HepG2 (cell line): Measurements from ENCODE around the gene KATNAL2. TPM values are rescaled to one million over a fixed set of nuclear protein-coding genes. Genes with fewer than 3 reads are reported as not detected.

Experiments used
- ADNP ChIP-seq: sonication (generic); formaldehyde crosslinking; IDR thresholded peaks from 2 replicates; pipeline ENCODE4 v1.4.0; 2020; ENCODE audit warnings: missing genetic modification reagents
- ELF3 ChIP-seq: IDR thresholded peaks from 2 replicates; pipeline ENCODE4 v1.6.1; 2016; ENCODE audit warnings: missing genetic modification reagents, missing compliant biosample characterization
- FLYWCH1 ChIP-seq: sonication (generic); formaldehyde crosslinking; IDR thresholded peaks from 2 replicates; pipeline ENCODE4 v1.8.1; 2023; ENCODE audit warnings: mild to moderate bottlenecking, missing genetic modification reagents
- GATA4 ChIP-seq: sonication (generic); IDR thresholded peaks from 2 replicates; pipeline ENCODE4 v1.6.1; 2016; ENCODE audit warnings: antibody characterized with exemption, low read depth, borderline replicate concordance
- HBP1 ChIP-seq: IDR thresholded peaks from 2 replicates; pipeline ENCODE4 v1.6.1; 2016; ENCODE audit warnings: low read depth, control low read depth
- HIVEP1 ChIP-seq: sonication (generic); formaldehyde crosslinking; IDR thresholded peaks from 2 replicates; pipeline ENCODE4 v1.4.0; 2020; ENCODE audit warnings: mild to moderate bottlenecking, missing genetic modification reagents
- HNF4G ChIP-seq, 2 experiments: sonication (generic) in 1 of 2; formaldehyde crosslinking in 1 of 2; IDR thresholded peaks; 2 replicates each; pipeline versions ENCODE4 v1.4.0 to v1.6.1; 2011 to 2020; ENCODE audit warnings: borderline replicate concordance in 2 of 2, low read depth in 2 of 2, mild to moderate bottlenecking in 2 of 2, low read length in 1 of 2, missing genetic modification reagents in 1 of 2, moderate library complexity in 1 of 2
- HOXD1 ChIP-seq: sonication (generic); formaldehyde crosslinking; IDR thresholded peaks from 2 replicates; pipeline ENCODE4 v1.5.0; 2020; ENCODE audit warnings: missing genetic modification reagents
- KDM1A ChIP-seq: IDR thresholded peaks from 2 replicates; pipeline ENCODE4 v1.6.1; 2016; ENCODE audit warnings: missing compliant biosample characterization
- LCORL ChIP-seq, 2 experiments: fragments of 450-650 bp in 1 of 2; sonication (generic) in 1 of 2; formaldehyde crosslinking in 1 of 2; IDR thresholded peaks; 2 replicates each; pipeline versions ENCODE4 v1.5.0 to v1.6.1; 2017 to 2020; ENCODE audit warnings: antibody characterized with exemption in 1 of 2, missing genetic modification reagents in 1 of 2
- MED8 ChIP-seq: sonication (generic); formaldehyde crosslinking; IDR thresholded peaks from 2 replicates; pipeline ENCODE4 v1.8.1; 2023; ENCODE audit warnings: mild to moderate bottlenecking, missing genetic modification reagents; ENCODE audit not compliant: insufficient replicate concordance
- SKI ChIP-seq: fragments of 450-650 bp; IDR thresholded peaks from one replicate; pipeline ENCODE4 v1.6.1; 2018; ENCODE audit warnings: mild to moderate bottlenecking; ENCODE audit not compliant: partially characterized antibody
- TBX2 ChIP-seq: sonication (generic); formaldehyde crosslinking; IDR thresholded peaks from 2 replicates; pipeline ENCODE4 v1.5.0; 2020; ENCODE audit warnings: missing genetic modification reagents, mild to moderate bottlenecking, borderline replicate concordance
- ZBTB14 ChIP-seq: sonication (generic); formaldehyde crosslinking; IDR thresholded peaks from 2 replicates; pipeline ENCODE4 v1.4.0; 2020; ENCODE audit warnings: missing genetic modification reagents
- ZFY ChIP-seq: sonication (generic); formaldehyde crosslinking; IDR thresholded peaks from 2 replicates; pipeline ENCODE4 v1.4.0; 2020; ENCODE audit warnings: missing genetic modification reagents
- ZNF326 ChIP-seq: sonication (generic); formaldehyde crosslinking; IDR thresholded peaks from 2 replicates; pipeline ENCODE4 v1.4.0; 2020; ENCODE audit warnings: missing genetic modification reagents, borderline replicate concordance
- ZNF530 ChIP-seq: sonication (generic); formaldehyde crosslinking; IDR thresholded peaks from 2 replicates; pipeline ENCODE4 v1.5.0; 2020; ENCODE audit warnings: low read depth, mild to moderate bottlenecking, missing genetic modification reagents
- ZNF576 ChIP-seq: sonication (generic); formaldehyde crosslinking; IDR thresholded peaks from 2 replicates; pipeline ENCODE4 v1.4.0; 2020; ENCODE audit warnings: mild to moderate bottlenecking, missing genetic modification reagents
- ZNF598 ChIP-seq: sonication (generic); formaldehyde crosslinking; IDR thresholded peaks from 2 replicates; pipeline ENCODE4 v1.5.1; 2020; ENCODE audit warnings: mild to moderate bottlenecking, missing genetic modification reagents, borderline replicate concordance
- ZNF605 ChIP-seq: sonication (generic); formaldehyde crosslinking; IDR thresholded peaks from 2 replicates; pipeline ENCODE4 v1.8.0; 2022; ENCODE audit warnings: mild to moderate bottlenecking, missing genetic modification reagents
- ZNF710 ChIP-seq: sonication (generic); formaldehyde crosslinking; IDR thresholded peaks from 2 replicates; pipeline ENCODE4 v1.5.0; 2020; ENCODE audit warnings: mild to moderate bottlenecking, missing genetic modification reagents, borderline replicate concordance
- ZUFSP ChIP-seq: sonication (generic); formaldehyde crosslinking; IDR thresholded peaks from 2 replicates; pipeline ENCODE4 v1.9.0; 2021; ENCODE audit warnings: missing genetic modification reagents, mild to moderate bottlenecking, borderline replicate concordance
- polyA plus RNA-seq, 8 experiments: library from polyadenylated mRNA; depleted of rRNA in 3 of 8; stranded (reverse) in 7 of 8; unstranded in 1 of 8; fragments of >200 nt; fragmentation: Illumina TruSeq in 4 of 8; extraction: Trizol in 4 of 8; gene quantifications; 2 replicates each; pipeline versions ENCODE4 v1.2.1 to v1.2.3, GENCODE V29; 2011 to 2016; ENCODE audit warnings: low read depth in 4 of 8, missing spikeins in 1 of 8, mixed read lengths in 1 of 8; ENCODE audit not compliant: insufficient read depth in 1 of 8
- total RNA-seq, 5 experiments: library from RNA; depleted of rRNA; stranded (reverse); fragments of >200 nt; fragmentation: Illumina TruSeq; extraction: Trizol; gene quantifications; 2 replicates each; pipeline ENCODE4 v1.2.3, GENCODE V29; 2016; ENCODE audit warnings: low read depth in 1 of 5

The KATNAL2 gene
- total and polyA plus RNA-seq, 2 of the 13 experiments (the other 11 are each of a cell fraction or from before 2014, with no cell fraction given): not detected

GRCh38 chr18:47150029-47150823, 232.8 kb downstream of the KATNAL2 start, which contains the start of gene HDHD2 (continued):
- TF ChIP-seq TBX2 (CRISPR knock-in tag): peak; percentile 79
- TF ChIP-seq ZNF605 (CRISPR knock-in tag): peak; percentile 75; the same call in 1 of the 2 replicates
- no peak for TF ChIP-seq ZUFSP (CRISPR knock-in tag)
- peak; percentile 73 for TF ChIP-seq ELF3 (CRISPR knock-in tag)
- TF ChIP-seq ZNF530: no peak
- TF ChIP-seq LCORL (IDR thresholded peaks at IDR 0.05): no peak
- 0 out of 2 replicates have a peak, but pooled peaks have one; percentile 31 for TF ChIP-seq LCORL (CRISPR knock-in tag; IDR thresholded peaks at IDR 0.05)
- TF ChIP-seq HOXD1 (CRISPR knock-in tag): peak; percentile 56; the same call in 1 of the 2 replicates
- TF ChIP-seq ZNF576: 0 out of 2 replicates have a peak, but pooled peaks have one; percentile 35
- no peak for TF ChIP-seq SKI
- no peak for TF ChIP-seq FLYWCH1 (CRISPR knock-in tag)
- TF ChIP-seq ADNP (CRISPR knock-in tag): no peak
- peak; percentile 61 for TF ChIP-seq MED8
- TF ChIP-seq HNF4G (IDR thresholded peaks at IDR 0.05; ENCODE audit: borderline replicate concordance, low read depth, low read length): no peak
- no peak; the same call in 1 of the 2 replicates for TF ChIP-seq HNF4G (CRISPR knock-in tag; IDR thresholded peaks at IDR 0.05; ENCODE audit: borderline replicate concordance, low read depth)
- TF ChIP-seq HIVEP1: peak; percentile 70
- no peak for TF ChIP-seq ZNF326 (CRISPR knock-in tag)
- peak; percentile 94 for TF ChIP-seq ZFY (CRISPR knock-in tag)
- no peak for TF ChIP-seq GATA4
- 0 out of 2 replicates have a peak, but pooled peaks have one; percentile 11 for TF ChIP-seq HBP1 (CRISPR knock-in tag)
- peak; percentile 73; the same call in 1 of the 2 replicates for TF ChIP-seq ZNF598 (CRISPR knock-in tag)
- no peak for TF ChIP-seq KDM1A (CRISPR knock-in tag)
- no peak for TF ChIP-seq ZNF710 (CRISPR knock-in tag)
- peak; percentile 27 for TF ChIP-seq ZBTB14 (CRISPR knock-in tag)
